ENCODE results near the gene ZNF618. TPM values are rescaled to one million over a fixed set of nuclear protein-coding genes. Genes with fewer than 3 reads are reported as not detected.

ZNF618 gene
- total RNA-seq, 1 experiment from 2014 or later: 1.2 TPM

DNA sequence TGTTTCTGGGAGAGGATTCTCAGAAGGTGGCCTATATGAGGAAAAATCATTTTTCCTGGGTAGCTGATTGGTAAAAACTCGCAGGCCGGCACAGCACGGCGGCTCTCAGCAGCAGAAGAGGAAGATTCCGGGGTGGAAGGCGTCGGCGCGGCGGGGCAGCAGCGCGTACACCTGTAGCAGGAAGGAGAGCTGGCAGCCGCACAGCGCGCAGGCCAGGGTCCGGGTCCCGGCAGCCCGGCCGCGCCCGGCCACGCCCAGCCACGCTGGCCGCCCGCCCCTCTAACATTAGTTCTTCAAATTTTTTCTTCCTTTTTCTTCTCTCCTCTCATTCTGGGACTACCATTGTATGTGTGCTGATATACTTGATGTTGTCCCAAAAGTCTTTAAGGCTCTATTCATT lies 24.8 kb upstream of the ZNF618 start:
- DNase-seq: no peak
- no peak overlapping the region for H3K4me3 Mint-ChIP-seq (ENCODE audit: unreplicated experiment)
- intact Hi-C loops (cut with micrococcal nuclease; ENCODE audit: unreplicated experiment): no loop called here
- H3K9me3 ChIP-seq: peaks cover 1% of the 10 kb centered on the region; the same call in 1 of the 2 replicates
- H3K4me3 ChIP-seq (ENCODE audit: low read depth, low read length): no peak overlapping the region
- CTCF ChIA-PET: no interaction called here
- no peaks in the 10 kb centered on the region for H3K27me3 Mint-ChIP-seq (ENCODE audit: insufficient read depth, unreplicated experiment)
- no peaks in the 10 kb centered on the region; the same call in 1 of the 2 replicates for H3K27me3 ChIP-seq (replicated peaks; ENCODE audit: control insufficient read depth, insufficient read depth, low read length)
- no peaks in the 10 kb centered on the region for H3K4me1 ChIP-seq
- H3K27ac Mint-ChIP-seq (ENCODE audit: unreplicated experiment): no peak overlapping the region
- POLR2A ChIA-PET: no interaction called here
- no peaks in the 10 kb centered on the region for H3K4me1 Mint-ChIP-seq (ENCODE audit: low read depth, unreplicated experiment)
- no peaks in the 10 kb centered on the region for H3K36me3 ChIP-seq (ENCODE audit: control insufficient read depth, insufficient read depth, low read length)
- BruUV-seq (replicated peaks): no TSS peak
- H3K9me3 Mint-ChIP-seq (ENCODE audit: unreplicated experiment): peaks cover 23% of the 10 kb centered on the region
- TF ChIP-seq, protein P1, sequence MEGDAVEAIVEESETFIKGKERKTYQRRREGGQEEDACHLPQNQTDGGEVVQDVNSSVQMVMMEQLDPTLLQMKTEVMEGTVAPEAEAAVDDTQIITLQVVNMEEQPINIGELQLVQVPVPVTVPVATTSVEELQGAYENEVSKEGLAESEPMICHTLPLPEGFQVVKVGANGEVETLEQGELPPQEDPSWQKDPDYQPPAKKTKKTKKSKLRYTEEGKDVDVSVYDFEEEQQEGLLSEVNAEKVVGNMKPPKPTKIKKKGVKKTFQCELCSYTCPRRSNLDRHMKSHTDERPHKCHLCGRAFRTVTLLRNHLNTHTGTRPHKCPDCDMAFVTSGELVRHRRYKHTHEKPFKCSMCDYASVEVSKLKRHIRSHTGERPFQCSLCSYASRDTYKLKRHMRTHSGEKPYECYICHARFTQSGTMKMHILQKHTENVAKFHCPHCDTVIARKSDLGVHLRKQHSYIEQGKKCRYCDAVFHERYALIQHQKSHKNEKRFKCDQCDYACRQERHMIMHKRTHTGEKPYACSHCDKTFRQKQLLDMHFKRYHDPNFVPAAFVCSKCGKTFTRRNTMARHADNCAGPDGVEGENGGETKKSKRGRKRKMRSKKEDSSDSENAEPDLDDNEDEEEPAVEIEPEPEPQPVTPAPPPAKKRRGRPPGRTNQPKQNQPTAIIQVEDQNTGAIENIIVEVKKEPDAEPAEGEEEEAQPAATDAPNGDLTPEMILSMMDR (IDR thresholded peaks at IDR 0.05; ENCODE audit: insufficient read depth in 1 of 2, low read depth in 1 of 2, low read length in 1 of 2, severe bottlenecking in 1 of 2, unreplicated experiment in 1 of 2): no peak
- H3K36me3 Mint-ChIP-seq (ENCODE audit: insufficient read depth, unreplicated experiment): no peaks in the 10 kb centered on the region

DNA sequence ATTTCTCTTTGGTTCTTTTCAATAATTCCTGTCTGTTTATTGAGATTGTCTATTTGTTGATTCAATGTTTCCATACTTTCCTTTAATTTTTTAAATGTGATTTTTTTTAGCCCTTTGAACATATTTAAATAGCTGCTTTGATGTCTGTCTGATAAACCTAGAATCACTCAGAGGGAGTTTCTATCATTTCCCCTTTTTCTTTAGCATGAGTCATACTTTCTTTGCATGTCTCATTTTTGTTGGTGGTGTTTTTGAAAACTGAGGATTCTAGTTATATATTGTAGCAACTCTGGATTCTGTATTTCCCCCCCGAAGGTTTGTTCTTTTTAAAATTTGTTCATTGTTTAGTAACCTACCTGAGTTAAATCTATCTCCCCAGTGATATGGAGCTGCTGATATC lies 24.2 kb upstream of the ZNF618 start:
- intact Hi-C loops (cut with micrococcal nuclease; ENCODE audit: unreplicated experiment): no loop called here
- no peaks in the 10 kb centered on the region for H3K27me3 Mint-ChIP-seq (ENCODE audit: insufficient read depth, unreplicated experiment)
- H3K27ac Mint-ChIP-seq (ENCODE audit: unreplicated experiment): no peak overlapping the region

DNA sequence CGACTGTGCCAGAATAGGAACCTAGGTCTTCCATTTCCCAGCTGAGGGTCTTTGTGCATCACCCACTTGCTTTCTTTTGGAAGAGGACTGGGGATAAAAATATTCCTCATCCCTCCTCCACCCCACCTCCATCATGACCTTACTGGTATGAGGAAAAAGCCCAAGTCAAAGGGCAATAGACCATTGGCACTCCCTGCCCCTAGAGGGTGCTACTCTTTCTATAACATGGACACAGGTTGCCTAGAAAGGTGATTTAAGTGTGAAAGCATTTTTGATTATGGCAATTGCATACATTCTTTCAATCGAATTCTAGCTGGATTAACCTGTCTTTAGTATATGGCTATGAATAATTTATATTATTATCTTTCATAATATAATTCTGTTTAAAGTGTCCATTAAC lies 22.8 kb upstream of the ZNF618 start:
- ChIA-PET CTCF (no interaction called here), POLR2A (interaction anchor here (0.5 kb wide), 1 partner anchor 1645 kb away, joined by 4 read pairs; no protein-coding TSS in a partner anchor)
- Mint-ChIP-seq H3K36me3 (ENCODE audit: insufficient read depth, unreplicated experiment) (no peaks in the 10 kb centered on the region), H3K9me3 (ENCODE audit: unreplicated experiment) (peaks cover 13% of the 10 kb centered on the region), H3K27ac (ENCODE audit: unreplicated experiment) (no peak overlapping the region), H3K4me1 (ENCODE audit: low read depth, unreplicated experiment) (no peaks in the 10 kb centered on the region), H3K27me3 (ENCODE audit: insufficient read depth, unreplicated experiment) (no peaks in the 10 kb centered on the region), H3K4me3 (ENCODE audit: unreplicated experiment) (no peak overlapping the region)
- TF ChIP-seq, protein P1 (IDR thresholded peaks at IDR 0.05; ENCODE audit: insufficient read depth in 1 of 2, low read depth in 1 of 2, low read length in 1 of 2, severe bottlenecking in 1 of 2, unreplicated experiment in 1 of 2): peak; percentile 45 to 54
- Histone ChIP-seq H3K9me3 (no peaks in the 10 kb centered on the region; the same call in 1 of the 2 replicates), H3K4me3 (ENCODE audit: low read depth, low read length) (no peak overlapping the region), H3K4me1 (no peaks in the 10 kb centered on the region), H3K27me3 (replicated peaks; ENCODE audit: control insufficient read depth, insufficient read depth, low read length) (no peaks in the 10 kb centered on the region; the same call in 1 of the 2 replicates), H3K36me3 (ENCODE audit: control insufficient read depth, insufficient read depth, low read length) (no peaks in the 10 kb centered on the region)
- intact Hi-C loops (cut with micrococcal nuclease; ENCODE audit: unreplicated experiment): no loop called here
- peak in 1 of 2 experiments; percentile 23 for DNase-seq
- BruUV-seq (replicated peaks): no TSS peak

More for the DNA sequence above, 24.2 kb upstream of the ZNF618 start:
- peaks cover 18% of the 10 kb centered on the region for H3K9me3 Mint-ChIP-seq (ENCODE audit: unreplicated experiment)
- H3K4me3 ChIP-seq (ENCODE audit: low read depth, low read length): no peak overlapping the region
- H3K36me3 ChIP-seq (ENCODE audit: control insufficient read depth, insufficient read depth, low read length): no peaks in the 10 kb centered on the region
- no TSS peak for BruUV-seq (replicated peaks)
- H3K36me3 Mint-ChIP-seq (ENCODE audit: insufficient read depth, unreplicated experiment): no peaks in the 10 kb centered on the region
- ChIA-PET CTCF (no interaction called here), POLR2A (no interaction called here)
- H3K4me1 Mint-ChIP-seq (ENCODE audit: low read depth, unreplicated experiment): no peaks in the 10 kb centered on the region
- H3K4me1 ChIP-seq: no peaks in the 10 kb centered on the region
- no peaks in the 10 kb centered on the region; the same call in 1 of the 2 replicates for H3K9me3 ChIP-seq
- H3K27me3 ChIP-seq (replicated peaks; ENCODE audit: control insufficient read depth, insufficient read depth, low read length): no peaks in the 10 kb centered on the region; the same call in 1 of the 2 replicates
- TF ChIP-seq, protein P1 (IDR thresholded peaks at IDR 0.05; ENCODE audit: insufficient read depth in 1 of 2, low read depth in 1 of 2, low read length in 1 of 2, severe bottlenecking in 1 of 2, unreplicated experiment in 1 of 2): no peak
- no peak for DNase-seq
- no peak overlapping the region for H3K4me3 Mint-ChIP-seq (ENCODE audit: unreplicated experiment)
